Daoy (cell line): Measurements from ENCODE around the gene NUP155. TPM values are rescaled to one million over a fixed set of nuclear protein-coding genes. Genes with fewer than 3 reads are reported as not detected.
"Not testable (repeated sequence)": the region's sequence is repeated elsewhere in the genome, so short reads cannot be mapped to it uniquely, and the experiment has no call there.

ENCODE experiments used
- DNase-seq: peaks from one replicate; pipeline ENCODE4 v3.0.0-alpha.2; 2015; ENCODE audit warnings: low read depth
- total RNA-seq: library from RNA; depleted of rRNA; stranded (reverse); fragments of >200 nt; shearing (Covaris generic); gene quantifications from 2 replicates; pipeline ENCODE4 v1.2.3, GENCODE V29; 2014; rRNA removed

Gene NUP155
- total RNA-seq = 54.8 and 55.0 TPM in 2 replicates

- DNase-seq = peak; percentile 97
These were observed at the start of gene NUP155 for GRCh38 chr5:37370864-37371726. Gene NUP155, minus strand, starts transcription at chr5:37371106. Its CDS starts 129 bp downstream, at chr5:37370977.

GRCh38 chr5:37417347-37417746, 46.4 kb upstream of the NUP155 start:
- DNase-seq = peak; percentile 28

GRCh38 chr5:37415456-37415855, 44.5 kb upstream of the NUP155 start:
- not testable (repeated sequence) for DNase-seq

GRCh38 chr5:37412515-37412914, 41.6 kb upstream of the NUP155 start:
- DNase-seq = no peak

GRCh38 chr5:37400501-37400900, 29.6 kb upstream of the NUP155 start:
- no peak for DNase-seq

- DNase-seq = no peak
These were observed 25.4 kb upstream of the NUP155 start for GRCh38 chr5:37396352-37396751.

- no peak for DNase-seq
These were observed 20.7 kb upstream of the NUP155 start for GRCh38 chr5:37391591-37391990.

GRCh38 chr5:37379100-37379628, 8.3 kb upstream of the NUP155 start, which contains the start of gene WDR70:
Gene WDR70, plus strand, starts transcription at chr5:37379318. Its CDS starts 50 bp downstream, at chr5:37379368.
- peak; percentile 92 for DNase-seq

GRCh38 chr5:37378066-37378465, 7.2 kb upstream of the NUP155 start:
- not testable (repeated sequence) for DNase-seq

GRCh38 chr5:37375091-37375490, 4.2 kb upstream of the NUP155 start:
- DNase-seq = peak; percentile 23

- DNase-seq = no peak
These were observed 399 bp downstream of the NUP155 start for GRCh38 chr5:37370550-37370863.

- no peak for DNase-seq
These were observed 15.7 kb downstream of the NUP155 start for GRCh38 chr5:37355161-37355560.

- DNase-seq = not testable (repeated sequence)
These were observed 28.2 kb downstream of the NUP155 start for GRCh38 chr5:37342741-37343140.

GRCh38 chr5:37334754-37335153, 36.2 kb downstream of the NUP155 start:
- DNase-seq = not testable (repeated sequence)

GRCh38 chr5:37326536-37326935, 44.4 kb downstream of the NUP155 start:
- DNase-seq = no peak

GRCh38 chr5:37323607-37324006, 47.3 kb downstream of the NUP155 start:
- DNase-seq = no peak

GRCh38 chr5:37319037-37319782, 51.7 kb downstream of the NUP155 start:
- DNase-seq = no peak

- DNase-seq = no peak
These were observed 54.9 kb downstream of the NUP155 start for GRCh38 chr5:37316027-37316426.

- DNase-seq = no peak
These were observed 60.5 kb downstream of the NUP155 start for GRCh38 chr5:37310360-37310759.

- DNase-seq = no peak
These were observed 62.1 kb downstream of the NUP155 start for GRCh38 chr5:37308793-37309192.

GRCh38 chr5:37304888-37305287, 66.0 kb downstream of the NUP155 start:
- DNase-seq = no peak

GRCh38 chr5:37296313-37296712, 74.6 kb downstream of the NUP155 start:
- DNase-seq = not testable (repeated sequence)
